ENCODE data around the gene THBS3.
"Not testable (repeated sequence)": the region's sequence is repeated elsewhere in the genome, so short reads cannot be mapped to it uniquely, and the experiment has no call there.

THBS3 gene

DNA sequence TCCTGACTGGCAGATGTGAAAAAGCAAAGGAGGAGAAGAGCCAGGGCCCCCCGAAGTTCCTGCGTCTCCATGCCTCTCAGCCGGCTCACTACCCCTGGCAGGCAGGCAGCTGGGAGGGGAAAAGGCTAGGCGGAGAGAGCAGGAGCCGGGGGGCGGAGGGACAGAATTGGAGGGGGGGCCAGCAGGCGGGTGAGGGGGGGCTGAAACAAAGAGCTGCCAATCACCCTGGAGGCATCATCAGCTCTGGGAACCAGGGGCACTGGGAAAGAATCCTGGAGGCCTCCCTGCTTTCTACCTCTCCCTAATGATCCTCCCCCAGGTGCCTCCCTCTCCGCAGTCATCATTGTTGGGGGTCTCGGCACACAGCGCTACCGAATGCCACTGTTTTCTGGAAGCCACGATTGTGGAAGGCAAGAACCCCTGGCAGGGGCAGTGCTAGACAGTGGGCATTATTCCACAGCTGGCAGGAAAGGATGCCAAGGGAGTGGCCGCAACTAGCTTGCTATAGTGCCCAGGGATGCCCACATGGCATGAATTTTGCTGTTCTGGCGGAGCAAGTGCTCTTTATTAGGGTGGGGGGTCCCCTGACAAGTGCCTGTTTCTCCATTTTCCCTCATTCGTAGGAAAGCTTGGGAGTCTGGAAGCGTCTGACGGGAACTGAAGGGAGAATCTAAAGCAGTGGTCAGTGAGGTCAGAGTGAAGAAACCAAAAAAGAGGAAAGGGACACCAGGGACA is at the start of gene THBS3:
THBS3 (minus strand) TSS at position 92 of the 735 bp plus-strand sequence; CDS start at position 71, 21 bp downstream.
- DNase-seq (ENCODE audit: low spot score): no peak

DNA sequence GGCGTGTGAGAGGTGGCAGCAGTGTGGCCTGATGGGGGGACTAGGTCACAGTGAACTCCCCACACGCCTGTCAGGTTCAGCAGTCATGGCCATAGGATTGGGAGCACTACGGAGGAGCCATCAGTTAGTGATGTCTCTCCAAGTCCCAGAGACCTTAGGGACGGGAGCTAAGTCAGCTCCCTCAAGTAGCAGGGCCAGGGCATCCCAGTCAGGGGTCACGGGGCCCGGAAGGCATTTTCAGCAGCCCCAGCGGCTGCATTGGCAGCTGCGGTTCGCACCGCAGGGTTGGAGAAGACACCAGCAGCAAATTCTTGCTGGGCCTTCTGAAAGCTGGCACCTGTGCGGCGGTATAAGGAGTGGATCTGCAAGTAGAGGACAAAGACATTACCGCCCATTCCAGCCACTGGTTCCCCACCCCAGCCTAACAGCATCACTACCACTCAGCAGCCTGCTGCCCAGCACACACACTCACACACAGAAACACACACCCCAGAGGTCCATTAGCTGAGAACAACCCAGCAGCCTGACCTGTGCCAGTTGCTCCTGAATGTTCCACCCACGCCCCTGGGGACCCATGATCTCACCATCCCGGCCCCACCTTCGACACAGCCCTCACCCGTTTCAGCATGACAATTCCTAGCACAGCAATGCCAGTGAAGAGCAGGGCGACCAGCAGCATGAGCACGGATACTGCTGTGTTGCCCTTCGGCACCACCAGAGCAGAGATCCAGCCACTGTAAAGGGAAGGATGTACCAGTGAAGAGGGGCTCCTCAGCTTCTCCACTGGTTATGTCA is 48.6 kb upstream of the THBS3 start:
- no peak for DNase-seq (ENCODE audit: low spot score)

DNA sequence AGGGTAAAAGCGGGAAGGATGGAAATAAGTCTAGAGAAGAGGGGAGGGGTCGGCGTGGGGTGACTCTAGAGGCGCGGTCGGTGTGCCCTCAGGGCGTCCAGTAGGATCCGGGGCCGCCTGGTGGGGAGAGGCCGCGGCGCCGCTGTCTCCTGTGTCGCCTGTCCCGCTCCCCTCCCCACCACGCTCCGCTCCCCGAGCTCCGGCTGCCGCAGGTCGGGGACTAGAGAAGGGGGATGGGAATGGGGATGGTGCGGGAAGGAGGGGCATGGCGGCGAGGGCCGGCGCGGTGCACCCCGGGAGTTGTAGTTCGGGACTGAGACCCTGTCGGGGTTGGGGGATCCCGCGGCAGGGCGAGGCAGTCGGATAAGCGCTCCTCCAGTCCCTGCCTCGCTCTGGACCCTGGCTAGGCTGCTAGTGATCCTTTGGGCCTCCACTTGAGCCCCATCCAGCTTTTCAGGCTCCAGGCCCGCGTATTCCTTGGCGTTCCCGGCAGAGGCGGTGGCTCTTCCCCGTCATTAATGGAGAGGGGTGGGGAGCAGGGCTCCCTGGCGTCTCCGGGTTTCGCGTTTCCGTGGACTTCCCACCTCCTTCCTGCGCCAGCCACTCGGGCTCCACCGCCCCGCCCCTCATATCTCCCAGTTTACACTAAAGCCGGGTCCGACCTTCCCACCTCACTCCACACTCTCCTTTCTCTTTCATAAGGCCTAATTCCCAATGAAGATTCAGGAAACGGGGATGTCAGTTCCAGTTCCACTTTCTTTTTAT is 47.7 kb upstream of the THBS3 start, which contains the start of gene ENTREP3:
ENTREP3 (minus strand) TSS at position 241 of the 765 bp plus-strand sequence. CDS start 606 bp downstream, outside the sequence.
- DNase-seq (ENCODE audit: low spot score): peak; percentile 74

DNA sequence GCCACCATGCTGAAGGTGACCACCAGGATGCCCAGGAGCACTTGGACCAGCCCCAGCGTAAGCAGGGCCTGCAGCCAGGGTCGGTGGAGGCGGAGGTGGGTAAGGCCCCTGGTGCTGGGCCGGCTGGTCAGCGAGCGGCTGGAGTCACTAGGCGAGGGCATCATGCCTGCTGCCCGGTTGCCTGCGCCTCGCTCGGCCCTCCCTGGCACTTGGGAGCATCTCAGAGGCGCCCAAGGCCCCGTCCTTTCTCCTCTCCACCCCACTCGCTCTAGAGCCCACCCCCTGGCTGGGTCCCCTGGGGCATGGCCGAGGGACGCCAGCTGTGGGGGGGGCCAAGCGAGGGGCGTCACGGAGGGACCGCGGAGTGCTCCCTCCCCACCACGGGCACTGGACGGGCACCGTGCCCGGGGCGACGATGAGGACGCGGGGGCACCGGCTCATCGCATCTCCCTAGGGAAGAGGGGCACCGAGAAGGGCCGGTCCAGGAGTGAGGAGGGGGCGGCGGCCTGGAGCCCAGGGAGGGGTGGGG is 47.1 kb upstream of the THBS3 start:
- DNase-seq (ENCODE audit: low spot score): no peak

DNA sequence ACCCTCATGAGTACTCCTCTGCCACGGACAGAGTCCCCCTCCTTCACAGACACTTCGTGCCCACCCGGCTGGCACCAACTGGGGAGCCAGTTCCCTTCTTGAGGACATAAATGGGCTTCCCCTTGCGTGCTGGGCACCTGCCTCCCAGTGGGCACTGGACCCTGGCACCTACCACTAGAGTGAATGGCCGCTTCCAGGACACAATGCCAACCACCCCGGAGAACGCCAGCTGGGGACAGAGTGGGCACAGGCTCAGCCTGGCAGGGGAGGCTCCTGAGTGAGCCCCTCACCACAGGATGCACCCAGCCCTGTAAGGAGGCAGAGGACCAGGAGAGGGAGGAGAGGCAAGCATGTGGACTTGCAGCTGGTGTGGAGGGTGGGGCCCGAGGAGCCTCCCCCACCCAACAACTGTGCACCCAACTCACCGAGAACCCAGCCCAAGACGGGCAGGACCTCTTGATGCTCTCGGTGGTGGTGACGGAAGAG is 46.6 kb upstream of the THBS3 start:
- peak; percentile 45 for DNase-seq (ENCODE audit: low spot score)

DNA sequence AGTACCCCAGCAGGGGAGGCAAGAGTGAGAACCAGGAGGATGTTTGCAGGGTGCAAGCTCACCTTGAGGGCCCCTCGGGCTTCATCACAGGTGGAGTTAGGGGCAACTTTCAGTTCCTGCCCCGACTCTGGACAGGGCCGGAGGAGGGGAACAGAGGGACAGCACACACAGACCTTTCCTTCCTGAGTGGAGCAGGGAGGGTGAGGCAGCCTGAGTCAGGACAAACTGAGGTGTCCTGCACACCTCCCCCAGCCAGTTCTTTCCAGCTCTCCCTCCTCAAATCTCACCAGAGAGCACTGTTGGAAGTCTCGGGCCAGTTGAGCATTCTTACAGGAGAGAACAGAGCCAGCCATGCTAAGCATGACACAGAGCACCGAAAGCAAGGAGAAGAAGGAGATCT is 46.1 kb upstream of the THBS3 start:
- DNase-seq (ENCODE audit: low spot score): peak; percentile 82

DNA sequence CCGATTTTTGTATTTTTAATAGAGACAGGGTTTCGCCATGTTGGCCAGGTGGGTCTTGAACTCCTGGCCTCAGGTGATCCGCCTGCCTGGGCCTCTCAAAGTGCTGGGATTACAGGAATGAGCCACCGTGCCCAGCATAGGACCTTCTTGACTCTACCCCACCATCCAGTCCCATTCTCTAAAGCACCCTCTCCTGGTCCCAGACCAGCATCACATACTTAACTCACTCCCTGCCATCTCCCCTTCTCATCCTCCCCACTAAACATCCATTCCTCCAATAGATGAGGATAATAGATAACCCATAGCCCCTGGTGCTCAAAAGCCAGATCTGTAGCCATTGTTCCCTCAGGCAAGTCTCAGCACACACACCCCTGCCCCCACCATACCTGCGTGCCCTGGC is 45.5 kb upstream of the THBS3 start:
- no peak for DNase-seq (ENCODE audit: low spot score)

DNA sequence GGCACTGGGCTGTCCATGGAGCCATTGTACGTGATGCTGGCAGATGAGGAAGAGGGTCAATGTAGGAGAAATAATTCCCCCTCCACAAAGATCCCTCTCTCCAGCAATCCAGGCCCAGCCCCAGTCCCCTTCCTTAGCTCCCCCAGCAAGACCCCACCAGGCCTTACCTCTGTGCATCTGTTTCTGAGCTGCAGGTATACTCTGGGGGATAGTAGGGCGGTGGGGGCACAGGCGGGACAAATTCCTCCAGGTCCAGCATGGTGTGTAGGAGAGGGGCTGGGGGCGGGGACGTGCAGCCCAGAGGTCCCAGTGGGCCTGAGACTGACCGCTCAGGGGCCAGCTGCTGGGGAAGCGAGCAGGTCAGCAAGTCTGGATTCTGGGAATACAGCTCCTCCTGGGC is 43.9 kb upstream of the THBS3 start:
- no peak for DNase-seq (ENCODE audit: low spot score)

DNA sequence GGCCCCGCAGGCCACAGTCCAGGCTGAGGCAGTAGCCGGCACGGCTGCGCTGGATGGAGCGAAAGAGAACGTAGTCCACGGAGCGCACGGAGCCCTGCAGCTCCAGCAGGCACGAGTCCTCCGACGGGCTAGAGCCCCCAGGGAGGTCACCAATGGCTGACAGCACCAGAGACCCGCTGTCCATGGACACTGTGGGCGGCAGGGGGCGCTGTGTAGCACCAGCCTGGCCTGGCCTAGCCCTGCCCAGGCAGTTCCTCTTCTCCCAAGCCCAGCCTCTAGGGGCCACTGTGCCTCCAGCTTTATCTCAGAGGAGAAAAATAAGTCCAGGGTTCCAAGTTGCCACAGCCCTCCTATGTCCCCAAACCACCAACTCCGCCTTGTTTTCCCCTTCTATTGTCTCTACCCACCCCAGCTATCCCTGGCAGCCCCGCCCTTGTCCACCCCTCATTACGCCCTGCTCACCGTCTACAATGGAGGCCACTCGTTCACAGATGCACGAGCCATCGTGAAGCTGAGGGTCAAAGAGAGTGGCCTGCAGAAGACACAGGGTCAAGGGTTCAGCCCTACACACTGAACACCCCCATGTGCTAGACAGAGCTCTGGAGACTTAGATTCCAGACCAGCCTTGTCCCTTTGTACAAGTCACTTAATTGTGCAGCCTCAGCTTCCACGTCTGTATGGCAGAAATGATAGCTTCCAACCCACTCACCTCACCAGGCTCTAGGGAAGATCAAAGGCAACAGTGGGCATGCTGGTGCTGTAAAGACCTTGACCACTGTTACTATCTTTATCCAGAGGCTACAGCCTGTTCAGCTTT is 43.1 kb upstream of the THBS3 start:
- peak; percentile 90 for DNase-seq (ENCODE audit: low spot score)

DNA sequence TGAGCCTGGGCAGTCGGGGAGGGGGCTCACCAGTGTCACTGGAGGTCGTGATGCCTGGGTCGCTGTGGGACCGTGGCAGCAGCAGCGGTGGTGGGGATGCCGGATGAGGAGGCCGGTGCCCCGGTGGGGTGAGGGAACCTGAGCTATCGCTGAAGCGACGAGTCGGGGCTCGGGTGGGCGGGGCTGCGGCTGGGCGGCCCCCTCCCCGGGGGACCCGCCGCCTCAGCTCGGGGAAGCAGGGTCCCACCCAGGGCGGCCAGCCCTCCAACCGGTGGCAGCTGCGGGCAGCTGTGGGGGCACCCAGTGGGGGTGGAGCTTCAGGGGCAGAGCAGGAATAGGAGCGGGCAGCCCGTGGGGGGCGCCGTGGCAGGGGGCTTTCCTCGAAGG is 42.5 kb upstream of the THBS3 start:
- DNase-seq (ENCODE audit: low spot score): no peak

DNA sequence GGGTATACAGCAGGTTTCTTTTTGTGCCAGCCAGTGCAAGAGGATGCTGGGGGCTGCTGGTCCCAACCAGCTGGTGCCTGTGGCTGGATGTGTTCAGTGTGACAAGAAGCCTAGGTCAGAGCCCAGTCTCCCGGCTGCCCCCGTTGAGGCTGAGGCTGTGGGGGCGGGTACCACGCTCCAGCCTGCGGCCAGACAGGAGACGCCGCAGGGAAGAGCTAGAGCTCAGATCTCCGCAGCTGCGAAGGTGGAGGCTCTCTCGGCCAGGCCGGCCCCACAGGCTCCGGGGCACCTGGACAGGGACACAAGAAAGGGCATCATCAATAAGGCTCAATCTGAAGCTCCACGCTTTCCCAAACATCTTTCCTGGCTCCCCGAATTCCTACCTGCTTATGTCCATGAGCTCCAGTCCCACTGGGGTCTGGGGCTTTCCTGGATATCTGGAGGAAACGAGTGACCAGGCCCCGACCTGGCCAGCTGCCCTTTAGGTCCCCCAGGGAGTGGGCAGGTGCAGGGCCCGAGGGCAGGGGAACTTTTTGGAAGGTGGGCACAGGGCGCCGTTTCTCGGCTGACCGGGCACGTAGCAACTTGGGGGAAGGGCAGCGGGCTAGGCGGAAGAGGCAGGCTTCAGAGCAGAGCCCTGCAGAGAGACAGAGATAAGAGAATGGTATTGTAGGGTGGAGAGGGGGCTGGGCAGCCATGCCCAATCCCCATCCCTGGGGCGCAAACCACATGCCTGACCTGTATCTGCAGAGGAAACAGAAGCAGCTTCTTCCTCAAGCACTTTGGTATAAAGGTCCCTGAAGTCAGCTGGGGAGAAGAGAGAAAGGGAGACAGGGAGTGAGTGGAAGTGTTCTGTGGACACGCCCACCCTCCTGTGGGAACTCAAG is 40.2 kb upstream of the THBS3 start:
- DNase-seq (ENCODE audit: low spot score): no peak

DNA sequence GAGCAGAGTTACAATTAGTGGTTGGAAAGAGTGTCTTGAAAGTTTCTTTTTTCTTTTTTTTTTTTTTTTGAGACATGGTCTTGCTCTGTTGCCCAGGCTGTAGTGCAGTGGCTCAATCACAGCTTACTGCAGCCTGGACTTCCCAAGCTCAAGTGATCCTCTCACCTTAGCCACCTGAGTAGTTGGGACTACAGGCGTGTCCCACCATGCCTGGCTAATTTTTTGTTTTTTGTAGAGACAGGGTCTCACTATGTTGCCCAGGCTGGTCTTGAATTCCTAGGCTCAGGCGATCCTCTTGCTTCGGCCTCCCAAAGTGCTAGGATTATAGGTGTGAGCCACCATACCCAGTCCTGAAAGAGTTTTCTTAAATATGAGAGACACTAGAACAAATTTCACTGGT is 39.1 kb upstream of the THBS3 start:
- not testable (repeated sequence) for DNase-seq (ENCODE audit: low spot score)

DNA sequence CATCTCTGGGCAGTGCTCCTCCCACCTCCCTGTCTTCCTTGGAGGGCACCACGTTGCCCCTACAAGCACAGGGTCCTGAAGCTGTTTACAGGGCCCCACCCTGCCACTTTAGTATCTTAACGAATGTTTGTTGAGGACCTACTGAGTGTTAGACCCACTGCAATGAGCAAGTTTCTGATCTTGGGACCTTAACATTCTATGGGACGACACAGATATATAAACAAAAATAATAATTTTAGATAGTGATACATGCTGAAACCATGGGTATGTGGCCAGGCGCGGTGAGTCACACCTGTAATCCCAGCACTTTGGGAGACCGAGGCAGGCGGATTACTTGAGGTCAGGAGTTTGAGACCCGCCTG is 37.4 kb upstream of the THBS3 start:
- DNase-seq (ENCODE audit: low spot score): no peak

DNA sequence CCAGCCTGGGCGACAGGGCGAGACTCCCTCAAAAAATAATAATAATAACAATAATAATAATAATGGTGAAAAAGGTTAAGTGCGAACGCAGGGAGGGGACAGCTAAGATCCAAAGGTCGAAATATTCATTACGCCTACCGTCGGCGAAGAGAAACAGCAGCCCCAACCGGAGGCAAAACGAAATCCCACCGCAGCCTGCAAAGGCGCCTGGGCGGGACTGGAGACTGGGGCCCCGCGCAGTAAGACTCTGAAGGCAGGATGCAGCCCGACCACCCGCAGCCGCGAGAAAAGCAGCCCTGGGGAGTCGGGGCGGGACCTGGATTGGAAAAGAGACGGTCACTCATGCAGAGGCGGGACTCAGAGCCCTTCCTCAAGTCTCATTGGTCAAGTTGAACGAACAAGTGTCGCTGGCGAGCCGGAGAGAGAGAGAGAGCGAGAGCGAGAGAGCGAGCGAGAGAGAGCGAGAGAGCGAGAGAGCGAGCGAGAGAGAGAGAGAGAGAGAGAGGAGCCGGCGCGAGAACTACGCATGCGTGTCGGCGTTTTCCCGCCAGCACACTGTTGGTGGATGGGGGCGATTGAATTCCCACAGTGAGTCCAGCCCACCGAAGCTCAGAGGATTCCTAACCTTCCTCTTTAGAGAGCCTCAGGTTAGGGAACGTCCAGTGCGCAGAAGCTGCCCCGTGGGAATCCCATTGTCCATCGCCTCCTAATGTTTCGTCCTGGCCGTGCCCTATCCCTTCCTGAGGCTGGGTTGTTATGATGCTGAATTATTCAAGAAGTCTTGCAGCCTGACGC is 36.9 kb upstream of the THBS3 start:
- DNase-seq (ENCODE audit: low spot score): peak; percentile 99

DNA sequence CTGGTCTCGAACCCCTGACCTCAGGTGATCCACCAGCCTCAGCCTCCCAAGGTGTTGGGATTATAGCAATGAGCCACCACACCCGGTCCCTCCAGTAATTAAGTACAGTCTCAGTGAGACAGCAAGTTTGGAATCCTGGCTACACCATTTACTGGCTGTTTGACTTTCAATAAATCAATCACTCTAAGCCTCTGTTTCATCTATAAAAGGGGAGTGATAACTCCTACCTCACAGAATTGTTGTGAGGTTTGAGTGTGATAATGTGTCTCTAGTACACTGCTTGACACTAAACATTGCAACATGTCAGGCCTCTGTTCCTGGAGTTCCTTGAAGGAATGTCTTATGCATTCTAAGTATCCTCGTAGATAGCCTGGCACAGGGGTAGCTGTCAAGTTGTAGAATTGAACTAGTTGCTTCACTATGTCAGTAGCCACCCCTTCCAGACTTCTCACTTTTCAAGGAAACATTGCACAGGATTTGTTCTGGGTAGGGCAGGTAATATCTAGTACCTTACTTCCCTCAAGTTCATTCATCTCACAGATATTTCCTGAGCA is 35.2 kb upstream of the THBS3 start:
- no peak for DNase-seq (ENCODE audit: low spot score)

DNA sequence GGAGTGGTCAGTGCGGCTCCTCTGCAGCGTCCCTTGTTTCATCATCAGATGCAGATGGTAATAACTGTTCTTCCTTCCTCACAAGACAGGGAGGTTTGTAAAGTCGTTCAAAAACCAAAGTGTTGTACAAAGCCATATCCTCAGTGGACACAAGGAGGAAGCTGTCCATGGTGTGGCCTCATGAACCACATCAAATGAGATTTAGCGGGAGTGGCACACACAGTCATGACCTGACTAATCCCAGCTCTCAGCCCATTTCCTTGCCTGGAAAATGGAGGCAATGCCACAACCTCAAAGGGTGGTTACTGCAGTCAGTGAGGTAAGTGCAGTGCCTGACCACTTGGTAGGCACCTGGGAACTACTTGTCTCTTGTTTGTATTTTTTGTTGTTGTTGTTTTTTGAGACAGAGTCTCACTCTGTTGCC is 34.2 kb upstream of the THBS3 start:
- DNase-seq (ENCODE audit: low spot score): peak; percentile 54

DNA sequence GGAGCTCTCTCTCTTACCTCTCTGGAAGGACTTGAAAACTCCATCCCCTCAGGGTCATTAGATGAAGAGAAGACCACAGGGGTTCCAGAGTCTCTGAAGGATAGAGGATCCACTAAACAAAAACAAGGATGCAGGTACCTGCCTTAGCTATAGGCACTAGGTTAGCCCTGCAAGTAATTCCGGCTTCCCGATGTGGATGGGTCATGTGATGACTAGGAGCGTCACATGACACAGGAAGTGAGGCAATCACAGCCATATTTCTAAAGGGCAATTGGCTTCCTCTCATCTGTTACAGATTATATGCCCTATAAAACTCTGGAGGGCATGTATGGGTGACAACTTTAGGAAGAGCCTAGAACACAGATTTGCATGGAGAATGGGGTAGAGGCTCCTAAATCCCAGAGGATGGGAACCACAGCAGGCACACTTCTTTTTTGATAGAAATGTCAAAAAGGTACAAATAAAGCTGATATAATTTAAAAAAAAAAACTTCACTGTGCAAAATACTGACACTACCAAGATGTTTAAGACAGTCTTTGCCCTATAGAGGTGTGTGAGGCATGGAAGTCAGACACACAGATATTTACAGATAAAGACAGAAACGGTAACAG is 33.5 kb upstream of the THBS3 start:
- DNase-seq (ENCODE audit: low spot score): peak; percentile 87

DNA sequence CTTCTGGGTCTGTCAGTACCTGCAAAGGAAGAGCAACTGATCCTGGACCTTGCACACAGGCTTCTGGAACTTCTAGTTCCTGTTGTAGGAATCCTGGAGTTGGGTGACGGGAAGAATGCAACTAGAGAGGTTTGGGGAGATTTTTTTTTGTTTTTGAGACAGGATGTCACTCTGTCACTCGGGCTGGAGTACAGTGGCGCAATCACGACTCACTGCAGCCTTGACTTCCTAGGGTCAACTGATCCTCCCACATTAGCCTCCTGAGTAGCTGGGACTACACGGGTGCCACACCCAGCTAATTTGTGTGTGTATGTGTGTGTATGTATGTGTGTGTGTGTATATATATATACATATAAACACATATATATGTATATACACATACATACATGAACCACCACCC is 28.8 kb upstream of the THBS3 start:
- DNase-seq (ENCODE audit: low spot score): no peak

DNA sequence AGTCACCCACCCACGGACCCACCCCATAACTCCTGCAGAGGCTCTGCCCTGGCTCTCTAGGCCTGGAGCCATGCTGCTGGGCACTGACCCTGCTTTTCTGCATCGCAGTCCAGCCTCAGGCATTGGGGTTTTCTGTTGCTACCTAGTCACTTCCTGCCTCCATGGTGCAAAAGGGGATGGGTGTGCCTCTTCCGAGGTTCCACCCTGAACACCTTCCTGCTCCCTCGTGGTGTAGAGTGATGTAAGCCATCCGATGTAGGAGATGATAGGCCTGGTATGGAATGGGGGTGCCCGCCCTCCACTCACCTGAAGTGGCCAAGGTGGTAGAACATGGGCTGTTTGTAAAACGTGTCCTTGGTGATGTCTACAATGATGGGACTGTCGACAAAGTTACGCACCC is 27.7 kb upstream of the THBS3 start:
- not testable (repeated sequence) for DNase-seq (ENCODE audit: low spot score)

Data from RKO (cell line).